Measurements from ENCODE around the gene CHTOP.

GRCh38 chr1:153688276-153688675, 54.4 kb downstream of the CHTOP start:
- TF ChIP-seq POLR2A (IDR thresholded peaks at IDR 0.05; ENCODE audit: low read depth, low read length) (no peak), CTCF (conservative IDR thresholded peaks at IDR 0.05; ENCODE audit: low read depth, low read length) (no peak), ELK1 (IDR thresholded peaks at IDR 0.05; ENCODE audit: borderline replicate concordance, low read depth, low read length) (no peak), SMC3 (IDR thresholded peaks at IDR 0.05; ENCODE audit: low read depth, low read length) (no peak), NFE2L2 (IDR thresholded peaks at IDR 0.05; ENCODE audit: low read depth, low read length) (no peak), MAFK (IDR thresholded peaks at IDR 0.05; ENCODE audit: low read depth, low read length) (no peak), RAD21 (IDR thresholded peaks at IDR 0.05; ENCODE audit: low read length) (no peak), FOS (IDR thresholded peaks at IDR 0.05; ENCODE audit: low read depth, low read length) (no peak), RFX5 (IDR thresholded peaks at IDR 0.05; ENCODE audit: low read depth, low read length) (no peak), CHD1 (IDR thresholded peaks at IDR 0.05; ENCODE audit: low read depth, low read length) (no peak), MXI1 (IDR thresholded peaks at IDR 0.05; ENCODE audit: borderline replicate concordance, low read depth, low read length) (no peak)
